Measurements from ENCODE around the gene HIPK3. TPM values are rescaled to one million over a fixed set of nuclear protein-coding genes. Genes with fewer than 3 reads are reported as not detected.
A peak's percentile ranks its signal among the peaks of the same experiment; 100 is the strongest.

The HIPK3 gene
- total and polyA plus RNA-seq, 9 of the 15 experiments (the other 6 are each of a cell fraction or from before 2014, with no cell fraction given), result 2.3 to 19.6 (median 7.5) TPM

DNA sequence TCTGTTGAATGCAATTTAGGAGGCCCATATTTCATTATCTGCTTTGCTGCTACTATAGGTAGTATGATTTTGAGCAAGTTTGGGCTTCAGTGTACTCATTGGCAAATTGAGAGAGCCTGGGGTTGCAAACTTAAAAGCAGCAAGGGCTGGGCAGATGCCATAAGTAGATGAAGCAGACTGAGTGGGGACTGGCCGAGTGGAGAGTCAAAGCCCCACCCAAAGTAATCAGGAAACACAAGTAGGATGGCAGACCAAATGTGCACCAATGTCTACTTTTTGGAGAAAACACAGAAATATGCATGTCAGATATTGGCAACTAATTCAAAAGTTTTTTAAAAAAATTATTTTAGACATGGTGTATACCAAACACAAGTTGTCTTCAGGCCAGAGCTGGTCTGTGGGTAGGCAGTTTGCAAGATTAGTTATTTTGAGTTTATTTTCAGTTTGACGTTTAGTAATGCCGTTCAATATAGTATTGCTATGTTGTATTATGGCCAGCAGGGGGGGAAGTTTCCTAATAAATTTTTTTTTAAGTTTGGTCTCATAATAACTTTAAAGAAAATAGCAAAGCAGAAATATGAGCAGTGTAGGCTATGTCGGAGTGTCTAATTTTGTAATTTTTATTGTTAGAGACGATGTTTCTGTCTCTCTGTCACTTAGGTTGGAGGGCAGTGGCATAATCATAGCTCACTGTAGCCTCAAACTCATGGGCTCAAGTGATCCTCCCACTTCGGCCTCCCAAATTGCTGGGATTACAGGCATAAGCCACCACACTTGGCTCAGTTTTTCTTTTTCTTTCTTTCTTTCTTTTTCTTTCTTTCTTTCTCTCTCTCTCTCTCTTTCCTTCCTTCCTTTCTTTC, 105.1 kb downstream of the HIPK3 start:
- no peak overlapping the region for H2AFZ ChIP-seq (ENCODE audit: low read depth, low read length)
- no peak overlapping the region for H3K9ac ChIP-seq (ENCODE audit: insufficient read depth in 1 of 2, low read depth in 2 of 2, low read length in 2 of 2)
- H3K27me3 ChIP-seq (ENCODE audit: control insufficient read depth in 2 of 2, insufficient read depth in 2 of 2, low read length in 2 of 2), result peaks cover 0 to 2% of the 10 kb centered on the region in 2 experiments; a peak in 3 of 5 replicates
- no peak overlapping the region for H3K4me3 ChIP-seq
- WGBS (ENCODE audit: insufficient coverage, low coverage, missing lambda C conversion rate), result 7% methylated on average over 6 of the region's 6 CpGs
- POLR2A ChIA-PET, result interaction anchor here (1.2 to 1.4 kb wide), 2 partner anchors 8 to 212 kb away, joined by 3 to 4 read pairs; no protein-coding TSS in a partner anchor
- no peaks in the 10 kb centered on the region for H3K79me2 ChIP-seq (ENCODE audit: control insufficient read depth, insufficient read depth, low read length)
- FAIRE-seq, result peak; percentile 74
- DNase-seq (ENCODE audit: extremely low read depth in 1 of 4, low spot score in 3 of 4), result peak in 2 of 4 experiments; percentile 27 to 45
- H3K36me3 ChIP-seq (ENCODE audit: control insufficient read depth, insufficient read depth, low read length), result no peaks in the 10 kb centered on the region
- intact Hi-C loops (cut with micrococcal nuclease), result loop anchor here (1.0 to 5.0 kb wide), 3 partner anchors 180 to 465 kb away; no protein-coding TSS in a partner anchor
- no peaks in the 10 kb centered on the region for H3K9me1 ChIP-seq (ENCODE audit: control insufficient read depth, insufficient read depth, low read length)
- no peaks in the 10 kb centered on the region for H3K4me1 ChIP-seq (replicated peaks in 1 of 2; ENCODE audit: control insufficient read depth in 2 of 2, insufficient read depth in 2 of 2, low read length in 2 of 2)
- H3K9me3 ChIP-seq (replicated peaks; ENCODE audit: control insufficient read depth, insufficient read depth, low read depth, low read length), result no peaks in the 10 kb centered on the region
- CTCF ChIA-PET (ENCODE audit: low intra/inter-chr PET ratio), result interaction anchor here (0.6 to 1.4 kb wide), 3 partner anchors 21 to 326 kb away, joined by 3 to 12 read pairs (median 4); no protein-coding TSS in a partner anchor
- no peak overlapping the region; the same call in 1 of the 2 replicates for H3K4me2 ChIP-seq (ENCODE audit: insufficient read depth, low read length)
- BruUV-seq (replicated peaks), result no TSS peak
- H4K20me1 ChIP-seq (replicated peaks; ENCODE audit: control insufficient read depth, insufficient read depth, low read length), result no peaks in the 10 kb centered on the region
- in situ Hi-C loops (cut with MboI), result loop anchor here (5.0 to 10.0 kb wide), 2 partner anchors 325 to 463 kb away; no protein-coding TSS in a partner anchor
- H3K27ac ChIP-seq (ENCODE audit: extremely low read depth, low read depth, low read length), result no peak overlapping the region
- ATAC-seq, result peak; percentile 81
- TF ChIP-seq ZNF384 (IDR thresholded peaks at IDR 0.05; ENCODE audit: low read depth, low read length) (peak; percentile 33; the same call in 1 of the 2 replicates), LARP7 (IDR thresholded peaks at IDR 0.05) (no peak), TBP (optimal IDR thresholded peaks at IDR 0.05; ENCODE audit: low read depth, low read length) (no peak)
- TF ChIP-seq, protein P1, sequence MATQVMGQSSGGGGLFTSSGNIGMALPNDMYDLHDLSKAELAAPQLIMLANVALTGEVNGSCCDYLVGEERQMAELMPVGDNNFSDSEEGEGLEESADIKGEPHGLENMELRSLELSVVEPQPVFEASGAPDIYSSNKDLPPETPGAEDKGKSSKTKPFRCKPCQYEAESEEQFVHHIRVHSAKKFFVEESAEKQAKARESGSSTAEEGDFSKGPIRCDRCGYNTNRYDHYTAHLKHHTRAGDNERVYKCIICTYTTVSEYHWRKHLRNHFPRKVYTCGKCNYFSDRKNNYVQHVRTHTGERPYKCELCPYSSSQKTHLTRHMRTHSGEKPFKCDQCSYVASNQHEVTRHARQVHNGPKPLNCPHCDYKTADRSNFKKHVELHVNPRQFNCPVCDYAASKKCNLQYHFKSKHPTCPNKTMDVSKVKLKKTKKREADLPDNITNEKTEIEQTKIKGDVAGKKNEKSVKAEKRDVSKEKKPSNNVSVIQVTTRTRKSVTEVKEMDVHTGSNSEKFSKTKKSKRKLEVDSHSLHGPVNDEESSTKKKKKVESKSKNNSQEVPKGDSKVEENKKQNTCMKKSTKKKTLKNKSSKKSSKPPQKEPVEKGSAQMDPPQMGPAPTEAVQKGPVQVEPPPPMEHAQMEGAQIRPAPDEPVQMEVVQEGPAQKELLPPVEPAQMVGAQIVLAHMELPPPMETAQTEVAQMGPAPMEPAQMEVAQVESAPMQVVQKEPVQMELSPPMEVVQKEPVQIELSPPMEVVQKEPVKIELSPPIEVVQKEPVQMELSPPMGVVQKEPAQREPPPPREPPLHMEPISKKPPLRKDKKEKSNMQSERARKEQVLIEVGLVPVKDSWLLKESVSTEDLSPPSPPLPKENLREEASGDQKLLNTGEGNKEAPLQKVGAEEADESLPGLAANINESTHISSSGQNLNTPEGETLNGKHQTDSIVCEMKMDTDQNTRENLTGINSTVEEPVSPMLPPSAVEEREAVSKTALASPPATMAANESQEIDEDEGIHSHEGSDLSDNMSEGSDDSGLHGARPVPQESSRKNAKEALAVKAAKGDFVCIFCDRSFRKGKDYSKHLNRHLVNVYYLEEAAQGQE (IDR thresholded peaks at IDR 0.05; ENCODE audit: borderline replicate concordance), result peak; percentile 58; the same call in 1 of the 2 replicates
- TF ChIP-seq, protein P1 (CRISPR knock-in tag; IDR thresholded peaks at IDR 0.05; ENCODE audit: low read depth), result no peak
- TF ChIP-seq, protein P2, sequence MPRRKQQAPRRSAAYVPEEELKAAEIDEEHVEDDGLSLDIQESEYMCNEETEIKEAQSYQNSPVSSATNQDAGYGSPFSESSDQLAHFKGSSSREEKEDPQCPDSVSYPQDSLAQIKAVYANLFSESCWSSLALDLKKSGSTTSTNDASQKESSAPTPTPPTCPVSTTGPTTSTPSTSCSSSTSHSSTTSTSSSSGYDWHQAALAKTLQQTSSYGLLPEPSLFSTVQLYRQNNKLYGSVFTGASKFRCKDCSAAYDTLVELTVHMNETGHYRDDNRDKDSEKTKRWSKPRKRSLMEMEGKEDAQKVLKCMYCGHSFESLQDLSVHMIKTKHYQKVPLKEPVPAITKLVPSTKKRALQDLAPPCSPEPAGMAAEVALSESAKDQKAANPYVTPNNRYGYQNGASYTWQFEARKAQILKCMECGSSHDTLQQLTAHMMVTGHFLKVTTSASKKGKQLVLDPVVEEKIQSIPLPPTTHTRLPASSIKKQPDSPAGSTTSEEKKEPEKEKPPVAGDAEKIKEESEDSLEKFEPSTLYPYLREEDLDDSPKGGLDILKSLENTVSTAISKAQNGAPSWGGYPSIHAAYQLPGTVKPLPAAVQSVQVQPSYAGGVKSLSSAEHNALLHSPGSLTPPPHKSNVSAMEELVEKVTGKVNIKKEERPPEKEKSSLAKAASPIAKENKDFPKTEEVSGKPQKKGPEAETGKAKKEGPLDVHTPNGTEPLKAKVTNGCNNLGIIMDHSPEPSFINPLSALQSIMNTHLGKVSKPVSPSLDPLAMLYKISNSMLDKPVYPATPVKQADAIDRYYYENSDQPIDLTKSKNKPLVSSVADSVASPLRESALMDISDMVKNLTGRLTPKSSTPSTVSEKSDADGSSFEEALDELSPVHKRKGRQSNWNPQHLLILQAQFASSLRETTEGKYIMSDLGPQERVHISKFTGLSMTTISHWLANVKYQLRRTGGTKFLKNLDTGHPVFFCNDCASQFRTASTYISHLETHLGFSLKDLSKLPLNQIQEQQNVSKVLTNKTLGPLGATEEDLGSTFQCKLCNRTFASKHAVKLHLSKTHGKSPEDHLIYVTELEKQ (CRISPR knock-in tag; IDR thresholded peaks at IDR 0.05), result no peak
